ENCODE data around the gene HRH1.
"Not testable (repeated sequence)": the region's sequence is repeated elsewhere in the genome, so short reads cannot be mapped to it uniquely, and the experiment has no call there.

The HRH1 gene

GRCh38 chr3:11201251-11202019, 47.1 kb downstream of the HRH1 start:
- DNase-seq = no peak
- Histone ChIP-seq H3K79me2 (ENCODE audit: low read length) (no peaks in the 10 kb centered on the region), H3K9me3 (replicated peaks; ENCODE audit: insufficient read depth, low read length) (no peaks in the 10 kb centered on the region), H3K36me3 (replicated peaks; ENCODE audit: insufficient read depth, low read length) (no peaks in the 10 kb centered on the region), H3K4me3 (ENCODE audit: low read length) (no peak overlapping the region), H3F3A (ENCODE audit: insufficient read depth, low read length) (no peaks in the 10 kb centered on the region), H3K27me3 (replicated peaks; ENCODE audit: insufficient read depth, low read length) (no peaks in the 10 kb centered on the region; the same call in 1 of the 2 replicates), H3K4me1 (ENCODE audit: low read length) (no peaks in the 10 kb centered on the region), H3K9me2 (replicated peaks; ENCODE audit: insufficient read depth, low read length) (no peaks in the 10 kb centered on the region), H4K20me1 (ENCODE audit: insufficient read depth, low read length) (no peaks in the 10 kb centered on the region), H3K27ac (ENCODE audit: low read length) (no peak overlapping the region), H2AFZ (ENCODE audit: low read length) (no peak overlapping the region), H3K4me2 (ENCODE audit: low read depth, low read length) (no peak overlapping the region), H3K9ac (ENCODE audit: low read length) (no peak overlapping the region)
- TF ChIP-seq EZH2 (optimal IDR thresholded peaks at IDR 0.05; ENCODE audit: low read depth, low read length) (no peak), EZH2phosphoT487 (IDR thresholded peaks at IDR 0.05; ENCODE audit: low read length) (no peak), CTCF (IDR thresholded peaks at IDR 0.05; ENCODE audit: low read length) (no peak)

GRCh38 chr3:11203961-11204360, 49.7 kb downstream of the HRH1 start:
- TF ChIP-seq EZH2phosphoT487 (IDR thresholded peaks at IDR 0.05; ENCODE audit: low read length) = no peak
- no peak for TF ChIP-seq CTCF (IDR thresholded peaks at IDR 0.05; ENCODE audit: low read length)
- no peak for TF ChIP-seq EZH2 (optimal IDR thresholded peaks at IDR 0.05; ENCODE audit: low read depth, low read length)
- H3K9me2 ChIP-seq (replicated peaks; ENCODE audit: insufficient read depth, low read length) = no peaks in the 10 kb centered on the region
- DNase-seq = no peak
- H3K4me2 ChIP-seq (ENCODE audit: low read depth, low read length) = no peak overlapping the region
- no peaks in the 10 kb centered on the region for H4K20me1 ChIP-seq (ENCODE audit: insufficient read depth, low read length)
- H3K27me3 ChIP-seq (replicated peaks; ENCODE audit: insufficient read depth, low read length) = no peaks in the 10 kb centered on the region; the same call in 1 of the 2 replicates
- H3K4me1 ChIP-seq (ENCODE audit: low read length) = no peaks in the 10 kb centered on the region
- H3K79me2 ChIP-seq (ENCODE audit: low read length) = no peaks in the 10 kb centered on the region
- no peak overlapping the region for H3K4me3 ChIP-seq (ENCODE audit: low read length)
- H3K27ac ChIP-seq (ENCODE audit: low read length) = no peak overlapping the region
- H2AFZ ChIP-seq (ENCODE audit: low read length) = no peak overlapping the region
- no peaks in the 10 kb centered on the region for H3K36me3 ChIP-seq (replicated peaks; ENCODE audit: insufficient read depth, low read length)
- H3K9me3 ChIP-seq (replicated peaks; ENCODE audit: insufficient read depth, low read length) = no peaks in the 10 kb centered on the region
- H3K9ac ChIP-seq (ENCODE audit: low read length) = no peak overlapping the region
- H3F3A ChIP-seq (ENCODE audit: insufficient read depth, low read length) = no peaks in the 10 kb centered on the region

- H3K4me1 ChIP-seq (ENCODE audit: low read length) = no peaks in the 10 kb centered on the region
- H3K9me3 ChIP-seq (replicated peaks; ENCODE audit: insufficient read depth, low read length) = no peaks in the 10 kb centered on the region
- no peak overlapping the region for H3K9ac ChIP-seq (ENCODE audit: low read length)
- H2AFZ ChIP-seq (ENCODE audit: low read length) = no peak overlapping the region
- no peaks in the 10 kb centered on the region for H3K9me2 ChIP-seq (replicated peaks; ENCODE audit: insufficient read depth, low read length)
- no peak for DNase-seq
- no peaks in the 10 kb centered on the region for H4K20me1 ChIP-seq (ENCODE audit: insufficient read depth, low read length)
- H3K79me2 ChIP-seq (ENCODE audit: low read length) = no peaks in the 10 kb centered on the region
- no peaks in the 10 kb centered on the region for H3F3A ChIP-seq (ENCODE audit: insufficient read depth, low read length)
- H3K27me3 ChIP-seq (replicated peaks; ENCODE audit: insufficient read depth, low read length) = no peaks in the 10 kb centered on the region; the same call in 1 of the 2 replicates
- no peak overlapping the region for H3K27ac ChIP-seq (ENCODE audit: low read length)
- no peaks in the 10 kb centered on the region for H3K36me3 ChIP-seq (replicated peaks; ENCODE audit: insufficient read depth, low read length)
- TF ChIP-seq EZH2 (optimal IDR thresholded peaks at IDR 0.05; ENCODE audit: low read depth, low read length) = no peak
- no peak for TF ChIP-seq EZH2phosphoT487 (IDR thresholded peaks at IDR 0.05; ENCODE audit: low read length)
- TF ChIP-seq CTCF (IDR thresholded peaks at IDR 0.05; ENCODE audit: low read length) = no peak
- no peak overlapping the region for H3K4me2 ChIP-seq (ENCODE audit: low read depth, low read length)
- H3K4me3 ChIP-seq (ENCODE audit: low read length) = no peak overlapping the region
Measured at GRCh38 chr3:11204697-11205348, 50.5 kb downstream of the HRH1 start.

GRCh38 chr3:11205881-11206280, 51.6 kb downstream of the HRH1 start:
- H3F3A ChIP-seq (ENCODE audit: insufficient read depth, low read length); H3K27me3 ChIP-seq (replicated peaks; ENCODE audit: insufficient read depth, low read length); DNase-seq; H3K9me3 ChIP-seq (replicated peaks; ENCODE audit: insufficient read depth, low read length); H3K9me2 ChIP-seq (replicated peaks; ENCODE audit: insufficient read depth, low read length); H2AFZ ChIP-seq (ENCODE audit: low read length); H3K4me1 ChIP-seq (ENCODE audit: low read length); H3K36me3 ChIP-seq (replicated peaks; ENCODE audit: insufficient read depth, low read length); H4K20me1 ChIP-seq (ENCODE audit: insufficient read depth, low read length); H3K4me2 ChIP-seq (ENCODE audit: low read depth, low read length); H3K27ac ChIP-seq (ENCODE audit: low read length); H3K4me3 ChIP-seq (ENCODE audit: low read length); H3K79me2 ChIP-seq (ENCODE audit: low read length); H3K9ac ChIP-seq (ENCODE audit: low read length): not testable (repeated sequence)

Measured in MM.1S (cell line).